ENCODE data around the gene HDDC3. TPM values are rescaled to one million over a fixed set of nuclear protein-coding genes. Genes with fewer than 3 reads are reported as not detected.

The HDDC3 gene
- total and polyA plus RNA-seq, 9 of the 15 experiments (the other 6 are each of a cell fraction or from before 2014, with no cell fraction given) = 14.9 to 55.8 (median 36.9) TPM

- TF ChIP-seq RAD51 (IDR thresholded peaks at IDR 0.05; ENCODE audit: borderline replicate concordance, low read depth) (no peak), MEF2A (IDR thresholded peaks at IDR 0.05; ENCODE audit: control insufficient read depth, low read depth, low read length) (no peak), ZC3H4 (CRISPR knock-in tag; IDR thresholded peaks at IDR 0.05; ENCODE audit: borderline replicate concordance) (no peak), WHSC1 (IDR thresholded peaks at IDR 0.05; ENCODE audit: low read length) (no peak), SIX5 (IDR thresholded peaks at IDR 0.05; ENCODE audit: borderline replicate concordance in 1 of 2, insufficient read depth in 1 of 2, low read depth in 1 of 2, low read length in 2 of 2) (no peak), ZNF436 (CRISPR knock-in tag; IDR thresholded peaks at IDR 0.05) (no peak), MCM5 (IDR thresholded peaks at IDR 0.05; ENCODE audit: low read depth) (no peak), FOXM1 (IDR thresholded peaks at IDR 0.05; ENCODE audit: low read depth) (no peak; the same call in 1 of the 2 replicates), FOXM1 (CRISPR knock-in tag; IDR thresholded peaks at IDR 0.05; ENCODE audit: low read depth) (no peak), DDX20 (tag; IDR thresholded peaks at IDR 0.05; ENCODE audit: low read depth) (no peak), JUNB (CRISPR knock-in tag; conservative IDR thresholded peaks at IDR 0.05) (no peak), GATAD2B (IDR thresholded peaks at IDR 0.05; ENCODE audit: borderline replicate concordance) (no peak)
- TF ChIP-seq, protein P1, sequence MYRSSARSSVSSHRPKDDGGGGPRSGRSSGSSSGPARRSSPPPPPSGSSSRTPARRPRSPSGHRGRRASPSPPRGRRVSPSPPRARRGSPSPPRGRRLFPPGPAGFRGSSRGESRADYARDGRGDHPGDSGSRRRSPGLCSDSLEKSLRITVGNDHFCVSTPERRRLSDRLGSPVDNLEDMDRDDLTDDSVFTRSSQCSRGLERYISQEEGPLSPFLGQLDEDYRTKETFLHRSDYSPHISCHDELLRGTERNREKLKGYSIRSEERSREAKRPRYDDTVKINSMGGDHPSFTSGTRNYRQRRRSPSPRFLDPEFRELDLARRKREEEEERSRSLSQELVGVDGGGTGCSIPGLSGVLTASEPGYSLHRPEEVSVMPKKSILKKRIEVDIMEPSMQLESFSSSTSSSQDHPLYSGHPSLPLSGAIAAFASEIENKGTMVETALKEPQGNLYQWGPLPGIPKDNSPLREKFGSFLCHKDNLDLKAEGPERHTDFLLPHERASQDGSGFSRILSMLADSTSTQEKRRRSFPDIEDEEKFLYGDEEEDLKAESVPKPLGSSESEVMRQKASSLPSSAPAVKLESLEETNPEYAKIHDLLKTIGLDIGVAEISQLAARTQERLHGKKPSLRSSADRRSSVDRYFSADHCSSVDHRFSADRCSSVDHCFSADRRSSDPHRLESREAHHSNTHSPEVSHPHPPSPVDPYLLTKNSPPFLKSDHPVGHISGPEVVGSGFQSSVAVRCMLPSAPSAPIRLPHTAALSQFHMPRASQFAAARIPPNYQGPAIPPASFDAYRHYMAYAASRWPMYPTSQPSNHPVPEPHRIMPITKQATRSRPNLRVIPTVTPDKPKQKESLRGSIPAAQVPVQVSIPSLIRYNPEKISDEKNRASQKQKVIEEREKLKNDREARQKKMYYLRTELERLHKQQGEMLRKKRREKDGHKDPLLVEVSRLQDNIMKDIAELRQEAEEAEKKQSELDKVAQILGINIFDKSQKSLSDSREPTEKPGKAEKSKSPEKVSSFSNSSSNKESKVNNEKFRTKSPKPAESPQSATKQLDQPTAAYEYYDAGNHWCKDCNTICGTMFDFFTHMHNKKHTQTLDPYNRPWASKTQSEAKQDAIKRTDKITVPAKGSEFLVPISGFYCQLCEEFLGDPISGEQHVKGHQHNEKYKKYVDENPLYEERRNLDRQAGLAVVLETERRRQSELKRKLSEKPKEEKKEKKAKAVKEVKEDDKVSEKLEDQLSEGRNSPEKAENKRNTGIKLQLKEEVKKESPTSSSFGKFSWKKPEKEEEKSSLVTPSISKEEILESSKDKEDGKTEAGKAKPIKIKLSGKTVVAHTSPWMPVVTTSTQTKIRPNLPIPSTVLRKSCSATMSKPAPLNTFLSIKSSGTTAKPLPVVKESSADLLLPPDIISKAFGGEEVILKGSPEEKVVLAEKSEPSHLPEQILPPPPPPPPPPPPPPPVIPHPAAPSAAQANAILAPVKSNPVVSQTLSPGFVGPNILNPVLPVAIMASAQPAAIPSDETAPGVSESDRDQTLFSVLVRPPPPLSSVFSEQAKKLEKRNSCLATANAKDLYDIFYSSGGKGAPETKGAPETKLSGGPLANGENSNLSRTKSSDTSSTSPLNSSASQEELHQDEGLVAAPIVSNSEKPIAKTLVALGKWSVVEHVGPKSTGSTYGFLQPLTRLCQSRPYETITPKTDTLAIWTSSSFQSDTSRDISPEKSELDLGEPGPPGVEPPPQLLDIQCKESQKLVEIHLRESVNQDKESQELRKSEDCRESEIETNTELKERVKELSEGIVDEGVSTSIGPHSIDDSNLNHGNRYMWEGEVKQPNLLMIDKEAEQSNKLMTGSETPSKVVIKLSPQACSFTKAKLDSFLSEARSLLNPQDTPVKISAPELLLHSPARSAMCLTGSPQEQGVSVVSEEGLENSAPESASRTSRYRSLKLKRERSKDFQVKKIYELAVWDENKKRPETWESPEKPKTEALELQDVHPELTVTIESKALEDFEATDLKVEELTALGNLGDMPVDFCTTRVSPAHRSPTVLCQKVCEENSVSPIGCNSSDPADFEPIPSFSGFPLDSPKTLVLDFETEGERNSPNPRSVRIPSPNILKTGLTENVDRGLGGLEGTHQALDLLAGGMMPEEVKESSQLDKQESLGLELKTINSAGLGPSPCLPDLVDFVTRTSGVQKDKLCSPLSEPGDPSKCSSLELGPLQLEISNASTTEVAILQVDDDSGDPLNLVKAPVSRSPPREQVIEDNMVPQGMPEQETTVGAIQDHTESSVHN (IDR thresholded peaks at IDR 0.05; ENCODE audit: borderline replicate concordance in 1 of 2, low read depth in 1 of 2) = no peak
- TF ChIP-seq, protein P2, sequence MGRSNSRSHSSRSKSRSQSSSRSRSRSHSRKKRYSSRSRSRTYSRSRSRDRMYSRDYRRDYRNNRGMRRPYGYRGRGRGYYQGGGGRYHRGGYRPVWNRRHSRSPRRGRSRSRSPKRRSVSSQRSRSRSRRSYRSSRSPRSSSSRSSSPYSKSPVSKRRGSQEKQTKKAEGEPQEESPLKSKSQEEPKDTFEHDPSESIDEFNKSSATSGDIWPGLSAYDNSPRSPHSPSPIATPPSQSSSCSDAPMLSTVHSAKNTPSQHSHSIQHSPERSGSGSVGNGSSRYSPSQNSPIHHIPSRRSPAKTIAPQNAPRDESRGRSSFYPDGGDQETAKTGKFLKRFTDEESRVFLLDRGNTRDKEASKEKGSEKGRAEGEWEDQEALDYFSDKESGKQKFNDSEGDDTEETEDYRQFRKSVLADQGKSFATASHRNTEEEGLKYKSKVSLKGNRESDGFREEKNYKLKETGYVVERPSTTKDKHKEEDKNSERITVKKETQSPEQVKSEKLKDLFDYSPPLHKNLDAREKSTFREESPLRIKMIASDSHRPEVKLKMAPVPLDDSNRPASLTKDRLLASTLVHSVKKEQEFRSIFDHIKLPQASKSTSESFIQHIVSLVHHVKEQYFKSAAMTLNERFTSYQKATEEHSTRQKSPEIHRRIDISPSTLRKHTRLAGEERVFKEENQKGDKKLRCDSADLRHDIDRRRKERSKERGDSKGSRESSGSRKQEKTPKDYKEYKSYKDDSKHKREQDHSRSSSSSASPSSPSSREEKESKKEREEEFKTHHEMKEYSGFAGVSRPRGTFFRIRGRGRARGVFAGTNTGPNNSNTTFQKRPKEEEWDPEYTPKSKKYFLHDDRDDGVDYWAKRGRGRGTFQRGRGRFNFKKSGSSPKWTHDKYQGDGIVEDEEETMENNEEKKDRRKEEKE (IDR thresholded peaks at IDR 0.05; ENCODE audit: borderline replicate concordance in 1 of 2, control insufficient read depth in 1 of 2, low read depth in 2 of 2, low read length in 1 of 2) = 0 out of 4 replicates have a peak, but pooled peaks of 1 of the 2 experiments have one; percentile 28
These were observed 36.7 kb downstream of the HDDC3 start (continued) for GRCh38 chr15:90895571-90896117.
